Epithelial cell of esophagus (primary cell): ENCODE results near the gene PYGO2.
"Not testable (repeated sequence)": the region's sequence is repeated elsewhere in the genome, so short reads cannot be mapped to it uniquely, and the experiment has no call there.

ENCODE experiments used
- DNase-seq: peaks from one replicate; pipeline ENCODE4 v3.0.0; 2010; ENCODE audit warnings: low read depth
- H3K4me3 ChIP-seq: 2 replicates; pipeline ENCODE4 v1.5.1; 2011; ENCODE audit warnings: mild to moderate bottlenecking, low read length, control low read depth
- CTCF ChIP-seq: IDR thresholded peaks from 2 replicates; pipeline ENCODE4 v1.5.1; 2011; ENCODE audit warnings: low read depth, mild to moderate bottlenecking, low read length, control low read depth, inconsistent platforms; ENCODE audit not compliant: insufficient read depth; ENCODE audit errors: missing control alignments

Gene PYGO2

GRCh38 chr1:154993572-154994268, 32.1 kb upstream of the PYGO2 start, which contains the start of gene LENEP:
LENEP (plus strand) TSS chr1:154993586; CDS start chr1:154993608, 22 bp downstream.
- H3K4me3 ChIP-seq, result no peak within 1 kb of the TSS
- no peak for TF ChIP-seq CTCF
- no peak for DNase-seq

GRCh38 chr1:154992721-154993571, 31.4 kb upstream of the PYGO2 start:
- TF ChIP-seq CTCF, result peak; percentile 17

GRCh38 chr1:154990276-154990675, 28.7 kb upstream of the PYGO2 start:
- no peak overlapping the region for H3K4me3 ChIP-seq
- no peak for DNase-seq
- TF ChIP-seq CTCF, result no peak

More at GRCh38 chr1:154992721-154993571, 31.4 kb upstream of the PYGO2 start:
- H3K4me3 ChIP-seq, result no peak overlapping the region
- no peak for DNase-seq

GRCh38 chr1:154989195-154989860, 27.7 kb upstream of the PYGO2 start:
- no peak overlapping the region for H3K4me3 ChIP-seq

GRCh38 chr1:154988058-154988954, 26.7 kb upstream of the PYGO2 start:
- no peak overlapping the region for H3K4me3 ChIP-seq
- DNase-seq, result no peak
- TF ChIP-seq CTCF, result no peak

More at GRCh38 chr1:154989195-154989860, 27.7 kb upstream of the PYGO2 start:
- DNase-seq, result no peak
- TF ChIP-seq CTCF, result no peak

- DNase-seq, result no peak
- TF ChIP-seq CTCF, result no peak
- no peak overlapping the region for H3K4me3 ChIP-seq
Measured at GRCh38 chr1:154987326-154987725, 25.7 kb upstream of the PYGO2 start.

GRCh38 chr1:154986736-154987135, 25.2 kb upstream of the PYGO2 start:
- H3K4me3 ChIP-seq, DNase-seq: not testable (repeated sequence)
